ENCODE results near the gene ABCC10.

DNA sequence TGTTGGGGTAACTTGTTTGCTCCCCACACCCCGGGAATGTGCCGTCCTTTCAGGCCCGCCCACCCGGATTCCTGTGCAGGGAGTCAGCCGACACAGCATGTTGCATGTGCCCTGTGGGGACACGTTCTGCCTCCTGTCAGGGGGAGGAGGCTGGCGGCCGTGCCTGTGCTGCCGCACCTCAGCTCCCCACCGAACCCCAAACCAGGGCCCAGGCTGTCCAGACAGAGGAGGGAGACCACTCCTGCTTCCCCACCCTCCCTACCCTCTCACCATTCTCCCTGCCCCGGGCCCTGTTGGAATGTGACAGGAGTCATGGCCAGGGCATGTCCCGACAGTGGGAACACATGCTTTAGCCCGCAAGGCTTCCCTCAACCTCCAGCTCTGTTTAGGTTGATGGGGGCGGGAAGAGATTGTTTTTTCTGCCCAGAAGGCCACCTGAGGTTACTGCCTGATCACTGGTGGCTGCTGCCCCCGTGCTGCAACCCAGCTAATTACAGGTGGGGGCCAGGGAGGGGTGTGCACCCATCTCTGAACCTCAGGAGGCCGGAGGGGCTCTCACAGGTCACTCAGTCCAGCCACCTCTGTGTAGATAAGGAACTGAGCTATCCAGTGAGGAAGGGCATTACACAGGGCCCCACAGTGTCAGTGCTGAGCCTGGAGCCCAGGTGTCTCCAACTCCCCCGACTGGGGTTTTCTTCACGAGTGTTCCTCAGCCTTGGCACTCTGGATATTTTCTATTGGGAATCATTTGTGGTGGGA is 69.2 kb downstream of the ABCC10 start:
- TF ChIP-seq, protein P1, sequence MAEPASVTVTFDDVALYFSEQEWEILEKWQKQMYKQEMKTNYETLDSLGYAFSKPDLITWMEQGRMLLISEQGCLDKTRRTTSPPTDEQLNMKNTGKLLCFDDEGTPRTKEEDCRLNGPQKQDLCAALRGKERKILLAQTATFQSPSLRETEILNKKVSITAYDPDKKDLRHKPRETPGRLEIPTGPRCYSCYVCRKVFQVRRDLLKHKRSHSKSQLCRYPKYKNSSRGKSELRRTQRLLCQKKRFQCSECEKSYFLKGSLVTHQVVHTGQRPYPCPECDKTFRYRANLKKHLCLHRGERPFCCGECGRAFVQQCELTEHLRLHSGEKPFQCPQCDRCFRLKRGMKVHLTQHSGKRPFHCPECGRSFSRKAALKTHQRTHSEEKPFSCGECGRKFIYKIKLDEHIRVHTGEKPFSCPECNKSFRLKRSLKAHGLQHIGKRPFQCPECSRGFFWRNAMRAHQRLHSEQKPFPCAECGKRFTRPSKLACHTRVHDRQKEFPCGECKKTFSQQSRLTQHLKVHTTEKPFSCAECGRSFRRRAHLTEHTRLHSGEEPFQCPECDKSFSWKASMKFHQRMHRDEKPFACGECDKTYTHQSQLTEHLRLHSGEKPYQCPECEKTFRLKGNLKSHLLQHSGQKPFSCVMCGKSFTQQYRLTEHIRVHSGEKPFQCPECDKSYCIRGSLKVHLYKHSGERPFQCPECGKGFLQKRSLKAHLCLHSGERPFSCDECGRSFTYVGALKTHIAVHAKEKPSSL (CRISPR knock-in tag; conservative IDR thresholded peaks at IDR 0.05), result no peak
- TF ChIP-seq ZNF138 (CRISPR knock-in tag; conservative IDR thresholded peaks at IDR 0.05) (no peak), IRF1 (CRISPR knock-in tag; IDR thresholded peaks at IDR 0.05) (no peak), ZNF232 (CRISPR knock-in tag; IDR thresholded peaks at IDR 0.05) (no peak)
- TF ChIP-seq, protein P2, sequence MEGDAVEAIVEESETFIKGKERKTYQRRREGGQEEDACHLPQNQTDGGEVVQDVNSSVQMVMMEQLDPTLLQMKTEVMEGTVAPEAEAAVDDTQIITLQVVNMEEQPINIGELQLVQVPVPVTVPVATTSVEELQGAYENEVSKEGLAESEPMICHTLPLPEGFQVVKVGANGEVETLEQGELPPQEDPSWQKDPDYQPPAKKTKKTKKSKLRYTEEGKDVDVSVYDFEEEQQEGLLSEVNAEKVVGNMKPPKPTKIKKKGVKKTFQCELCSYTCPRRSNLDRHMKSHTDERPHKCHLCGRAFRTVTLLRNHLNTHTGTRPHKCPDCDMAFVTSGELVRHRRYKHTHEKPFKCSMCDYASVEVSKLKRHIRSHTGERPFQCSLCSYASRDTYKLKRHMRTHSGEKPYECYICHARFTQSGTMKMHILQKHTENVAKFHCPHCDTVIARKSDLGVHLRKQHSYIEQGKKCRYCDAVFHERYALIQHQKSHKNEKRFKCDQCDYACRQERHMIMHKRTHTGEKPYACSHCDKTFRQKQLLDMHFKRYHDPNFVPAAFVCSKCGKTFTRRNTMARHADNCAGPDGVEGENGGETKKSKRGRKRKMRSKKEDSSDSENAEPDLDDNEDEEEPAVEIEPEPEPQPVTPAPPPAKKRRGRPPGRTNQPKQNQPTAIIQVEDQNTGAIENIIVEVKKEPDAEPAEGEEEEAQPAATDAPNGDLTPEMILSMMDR (IDR thresholded peaks at IDR 0.05), result peak; percentile 39; the same call in 1 of the 2 replicates
